Astrocyte (in vitro differentiated cells and primary cell): Measurements from ENCODE around the gene FRMPD2. TPM values are rescaled to one million over a fixed set of nuclear protein-coding genes. Genes with fewer than 3 reads are reported as not detected.

Source experiments
- DNase-seq: peaks from one replicate; pipeline ENCODE4 v3.0.0-alpha.2; 2010; ENCODE audit warnings: low read depth
- FAIRE-seq: peaks from 2 replicates; lab custom pipeline; 2011; peaks lifted over from hg19 to GRCh38; lab: Jason Lieb, UNC
- H2AFZ ChIP-seq: 2 replicates; pipeline ENCODE4 v1.6.0; 2012; ENCODE audit warnings: low read depth, low read length, inconsistent platforms
- H3K27ac ChIP-seq: 2 replicates; pipeline ENCODE4 v1.5.1; 2011; ENCODE audit warnings: low read depth, low read length, inconsistent platforms
- H3K27me3 ChIP-seq: 2 replicates; pipeline ENCODE4 v1.6.0; 2011; ENCODE audit warnings: low read length, inconsistent platforms; ENCODE audit not compliant: insufficient read depth
- H3K36me3 ChIP-seq: 2 replicates; pipeline ENCODE4 v1.5.1; 2011; ENCODE audit warnings: low read length, inconsistent platforms; ENCODE audit not compliant: insufficient read depth
- H3K4me1 ChIP-seq: 2 replicates; pipeline ENCODE4 v1.5.1; 2011; ENCODE audit warnings: low read length, inconsistent platforms; ENCODE audit not compliant: insufficient read depth
- H3K4me2 ChIP-seq: 2 replicates; pipeline ENCODE4 v1.6.0; 2012; ENCODE audit warnings: low read length, inconsistent platforms
- H3K4me3 ChIP-seq: 2 replicates; pipeline ENCODE4 v1.5.1; 2011; ENCODE audit warnings: low read depth, mild to moderate bottlenecking, low read length, inconsistent platforms; ENCODE audit not compliant: insufficient read depth
- H3K79me2 ChIP-seq: 2 replicates; pipeline ENCODE4 v1.6.0; 2012; ENCODE audit warnings: mild to moderate bottlenecking, low read length, inconsistent platforms; ENCODE audit not compliant: insufficient read depth
- H3K9ac ChIP-seq: 2 replicates; pipeline ENCODE4 v1.6.0; 2012; ENCODE audit warnings: mild to moderate bottlenecking, low read length, inconsistent platforms
- H3K9me3 ChIP-seq: 2 replicates; pipeline ENCODE4 v1.5.1; 2012; ENCODE audit warnings: low read depth, mild to moderate bottlenecking, low read length, inconsistent platforms; ENCODE audit not compliant: insufficient read depth
- H4K20me1 ChIP-seq: 2 replicates; pipeline ENCODE4 v1.6.0; 2012; ENCODE audit warnings: low read length, inconsistent platforms; ENCODE audit not compliant: insufficient read depth
- H3K27ac Mint-ChIP-seq: one replicate; pipeline ENCODE4 v1.8.0; 2021; ENCODE audit warnings: mild to moderate bottlenecking, mixed read lengths; ENCODE audit not compliant: unreplicated experiment
- H3K27me3 Mint-ChIP-seq: one replicate; pipeline ENCODE4 v1.8.0; 2021; ENCODE audit warnings: low read depth, mixed read lengths; ENCODE audit not compliant: unreplicated experiment
- H3K36me3 Mint-ChIP-seq: one replicate; pipeline ENCODE4 v1.8.0; 2021; ENCODE audit warnings: low read depth, mixed read lengths; ENCODE audit not compliant: unreplicated experiment
- H3K4me1 Mint-ChIP-seq: one replicate; pipeline ENCODE4 v1.8.0; 2021; ENCODE audit warnings: low read depth, mixed read lengths; ENCODE audit not compliant: unreplicated experiment
- H3K4me3 Mint-ChIP-seq: one replicate; pipeline ENCODE4 v1.8.0; 2021; ENCODE audit warnings: mild to moderate bottlenecking, moderate library complexity, mixed read lengths; ENCODE audit not compliant: unreplicated experiment
- H3K9me3 Mint-ChIP-seq: one replicate; pipeline ENCODE4 v1.8.0; 2021; ENCODE audit warnings: mild to moderate bottlenecking, mixed read lengths; ENCODE audit not compliant: unreplicated experiment
- CTCF ChIP-seq: IDR thresholded peaks from 2 replicates; pipeline ENCODE4 v1.5.1; 2011; ENCODE audit warnings: low read depth, mild to moderate bottlenecking, inconsistent platforms, low read length, moderate library complexity; ENCODE audit not compliant: insufficient read depth
- EZH2 ChIP-seq: IDR thresholded peaks from 2 replicates; pipeline ENCODE4 v1.6.1; 2012; ENCODE audit warnings: mild to moderate bottlenecking, low read length, inconsistent platforms; ENCODE audit not compliant: insufficient read depth
- total RNA-seq: library from RNA; stranded (reverse); gene quantifications from 2 replicates; pipeline ENCODE4 v1.2.1, GENCODE V29; 2021

Gene FRMPD2
- total RNA-seq, 1 donor from 2014 or later = 0.39 TPM

DNA sequence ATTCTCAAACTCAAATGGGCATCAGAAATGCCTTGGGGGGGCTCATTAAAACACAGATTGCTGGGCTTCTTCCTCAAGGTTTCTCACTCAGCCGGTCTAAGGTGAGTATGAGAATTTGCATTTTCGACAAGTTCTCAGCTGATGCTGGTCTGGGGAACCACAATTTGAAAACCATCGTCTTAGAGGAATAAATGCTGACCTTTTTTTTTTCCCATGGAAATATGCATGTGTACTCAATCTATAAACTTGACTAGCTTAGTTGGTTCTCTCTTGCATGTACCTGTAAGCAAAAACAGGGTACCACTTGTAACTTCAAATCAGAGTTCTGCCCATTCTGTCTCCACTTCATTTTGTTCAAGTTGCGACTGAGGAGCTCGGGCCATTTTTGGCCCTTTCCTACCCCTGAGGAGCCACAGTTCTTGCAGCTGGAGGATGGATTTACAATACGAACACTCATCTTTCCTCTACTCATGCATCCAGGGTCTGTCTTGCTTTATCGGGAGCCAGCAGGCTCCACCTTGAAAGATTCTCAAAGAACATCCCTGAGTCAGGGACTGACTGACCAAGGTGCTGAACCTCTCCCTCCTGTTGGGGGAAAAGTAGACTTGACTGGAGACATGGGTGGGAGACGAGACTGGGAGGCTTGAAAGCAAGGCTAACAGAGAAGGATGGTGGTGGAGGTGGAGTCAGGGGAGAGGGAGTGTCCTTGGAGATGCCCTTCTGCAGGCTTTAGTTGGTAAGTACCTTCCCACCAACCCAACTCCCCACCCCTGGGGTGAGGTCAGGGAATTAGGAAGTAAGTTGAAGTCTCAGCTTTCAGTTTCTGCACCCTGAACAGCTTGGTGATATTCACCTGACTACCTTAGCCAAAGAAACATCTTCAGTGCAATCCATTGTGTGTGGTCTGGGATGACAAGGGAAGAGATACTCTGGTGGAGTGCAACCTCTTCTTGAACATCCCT lies 28.3 kb upstream of the FRMPD2 start:
- TF ChIP-seq CTCF = no peak
- Mint-ChIP-seq H3K36me3 (no peaks in the 10 kb centered on the region), H3K27ac (no peak overlapping the region), H3K4me1 (peaks cover 4% of the 10 kb centered on the region), H3K4me3 (no peak overlapping the region), H3K9me3 (peaks cover 1% of the 10 kb centered on the region), H3K27me3 (peaks cover 34% of the 10 kb centered on the region)
- Histone ChIP-seq H3K4me2 (no peak overlapping the region), H3K4me3 (no peak overlapping the region), H3K27ac (no peak overlapping the region), H3K36me3 (no peaks in the 10 kb centered on the region), H3K27me3 (peaks cover 8% of the 10 kb centered on the region), H3K4me1 (peaks cover 3% of the 10 kb centered on the region), H3K9me3 (no peaks in the 10 kb centered on the region), H3K9ac (no peak overlapping the region), H3K79me2 (peaks cover 9% of the 10 kb centered on the region), H2AFZ (no peak overlapping the region), H4K20me1 (peaks cover 8% of the 10 kb centered on the region)
- no peak for FAIRE-seq
- DNase-seq = no peak

- H3K4me2 ChIP-seq = no peak overlapping the region
- no peaks in the 10 kb centered on the region for H3K79me2 ChIP-seq
- no peaks in the 10 kb centered on the region for H3K36me3 ChIP-seq
- no peak for TF ChIP-seq CTCF
- TF ChIP-seq EZH2 = no peak
- no peaks in the 10 kb centered on the region for H4K20me1 ChIP-seq
- Mint-ChIP-seq H3K27ac (no peak overlapping the region), H3K9me3 (peaks cover 1% of the 10 kb centered on the region), H3K27me3 (peaks cover 41% of the 10 kb centered on the region), H3K36me3 (no peaks in the 10 kb centered on the region), H3K4me1 (no peaks in the 10 kb centered on the region), H3K4me3 (no peak overlapping the region)
- H3K4me1 ChIP-seq = no peaks in the 10 kb centered on the region
- DNase-seq (no peak), FAIRE-seq (no peak)
- H3K27me3 ChIP-seq = peaks cover 8% of the 10 kb centered on the region
- no peaks in the 10 kb centered on the region for H3K9me3 ChIP-seq
- H3K9ac ChIP-seq = no peak overlapping the region
- H3K27ac ChIP-seq = no peak overlapping the region
- no peak overlapping the region for H2AFZ ChIP-seq
- H3K4me3 ChIP-seq = no peak overlapping the region
Observed at GRCh38 chr10:48300556-48300955, 26.1 kb upstream of the FRMPD2 start.

DNA sequence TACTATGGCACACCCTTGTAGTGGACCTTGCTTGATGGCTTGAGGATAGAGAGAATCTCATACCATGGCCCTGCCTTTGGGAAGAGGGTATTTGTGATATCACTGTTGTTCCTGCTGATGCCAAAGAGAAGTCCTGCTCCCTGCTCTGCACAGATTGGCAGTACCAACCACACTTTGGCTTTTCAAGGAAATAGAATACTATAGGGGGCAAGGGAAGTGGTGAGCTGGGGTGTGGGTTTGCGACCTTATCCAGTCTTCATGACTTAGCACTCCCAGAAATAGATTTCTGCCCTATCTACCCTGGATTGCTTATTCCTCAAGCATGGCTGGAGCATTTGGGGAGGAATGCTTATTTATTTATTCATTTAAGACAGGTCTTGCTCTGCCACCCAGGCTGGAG lies 25.2 kb upstream of the FRMPD2 start:
- no peak for FAIRE-seq
- H3K27me3 ChIP-seq = peaks cover 8% of the 10 kb centered on the region
- Mint-ChIP-seq H3K9me3 (peaks cover 1% of the 10 kb centered on the region), H3K4me1 (no peaks in the 10 kb centered on the region), H3K4me3 (no peak overlapping the region), H3K27me3 (peaks cover 41% of the 10 kb centered on the region), H3K27ac (no peak overlapping the region), H3K36me3 (no peaks in the 10 kb centered on the region)
- no peaks in the 10 kb centered on the region for H3K9me3 ChIP-seq
- no peak overlapping the region for H3K4me2 ChIP-seq
- no peak overlapping the region for H3K27ac ChIP-seq
- no peak overlapping the region for H2AFZ ChIP-seq
- H3K4me3 ChIP-seq = no peak overlapping the region
- no peaks in the 10 kb centered on the region for H3K79me2 ChIP-seq
- H3K4me1 ChIP-seq = no peaks in the 10 kb centered on the region
- H4K20me1 ChIP-seq = no peaks in the 10 kb centered on the region
- no peak for TF ChIP-seq CTCF
- no peak for TF ChIP-seq EZH2
- no peak for DNase-seq
- H3K36me3 ChIP-seq = no peaks in the 10 kb centered on the region
- no peak overlapping the region for H3K9ac ChIP-seq
